GM08714 (cell line): ENCODE results near the gene RGS14.

ENCODE experiments used
- H3K4me3 ChIP-seq: fragments of 200-500 bp; sonication (Bioruptor generic); 2 replicates; pipeline ENCODE4 v1.5.1; 2014; ENCODE audit warnings: mild to moderate bottlenecking, low read length, inconsistent platforms
- ZNF274 ChIP-seq: IDR thresholded peaks from 2 replicates; pipeline ENCODE4 v1.6.1; 2012; ENCODE audit warnings: mild to moderate bottlenecking, low read depth, low read length

RGS14 gene

GRCh38 chr5:177316005-177316404 lies 41.7 kb upstream of the RGS14 start:
- no peak overlapping the region for H3K4me3 ChIP-seq

GRCh38 chr5:177317959-177318377 lies 39.8 kb upstream of the RGS14 start:
- no peak for TF ChIP-seq ZNF274
- H3K4me3 ChIP-seq: no peak overlapping the region

More at GRCh38 chr5:177316005-177316404, 41.7 kb upstream of the RGS14 start:
- TF ChIP-seq ZNF274: no peak

GRCh38 chr5:177319913-177320588 lies 37.7 kb upstream of the RGS14 start:
- no peak overlapping the region for H3K4me3 ChIP-seq
- TF ChIP-seq ZNF274: no peak

DNA sequence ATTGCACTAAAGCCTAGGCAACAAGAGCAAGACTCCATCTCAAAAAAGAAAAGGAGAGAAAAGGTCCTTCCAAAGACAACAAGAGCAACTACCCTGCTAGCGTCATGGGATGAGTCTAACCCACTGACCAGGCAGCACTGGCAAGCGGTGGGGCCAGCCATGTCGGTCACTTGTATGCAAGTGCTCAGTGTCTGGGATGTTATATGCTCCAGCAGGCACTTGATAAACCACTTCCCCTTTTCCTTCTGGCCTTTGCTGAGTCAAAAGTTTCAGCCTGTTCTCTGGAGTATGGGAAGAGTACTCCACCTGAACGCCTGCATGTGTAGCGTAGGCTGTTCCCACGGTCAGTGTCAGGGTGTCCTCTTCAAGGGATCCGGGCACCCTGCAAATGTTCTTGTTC lies 36.8 kb upstream of the RGS14 start:
- no peak for TF ChIP-seq ZNF274
- H3K4me3 ChIP-seq: no peak overlapping the region

- TF ChIP-seq ZNF274: no peak
- H3K4me3 ChIP-seq: no peak overlapping the region
Observed at GRCh38 chr5:177325868-177326381, 31.8 kb upstream of the RGS14 start.

GRCh38 chr5:177327539-177328522 lies 29.9 kb upstream of the RGS14 start:
- no peak overlapping the region for H3K4me3 ChIP-seq
- TF ChIP-seq ZNF274: no peak

GRCh38 chr5:177328545-177329231 lies 29.0 kb upstream of the RGS14 start:
- no peak overlapping the region for H3K4me3 ChIP-seq
- TF ChIP-seq ZNF274: no peak

DNA sequence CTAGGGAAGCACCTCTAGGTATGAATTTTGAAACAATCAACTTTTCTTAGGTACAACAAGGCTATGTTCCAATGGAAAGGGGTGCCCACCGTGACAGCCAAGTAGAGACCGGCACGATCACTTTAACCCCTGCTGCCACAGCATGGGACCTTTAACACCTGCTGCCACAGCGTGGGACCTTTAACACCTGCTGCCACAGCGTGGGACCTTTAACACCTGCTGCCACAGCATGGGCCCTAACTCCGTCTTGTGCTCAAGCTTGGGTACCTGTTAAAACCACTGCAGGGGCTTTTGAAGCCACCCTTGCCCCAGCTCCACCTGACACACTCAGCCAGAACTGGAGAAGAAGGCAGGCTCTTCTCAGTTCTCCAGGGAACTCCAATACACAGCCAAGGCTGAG lies 27.8 kb upstream of the RGS14 start:
- TF ChIP-seq ZNF274: no peak
- H3K4me3 ChIP-seq: no peak overlapping the region

DNA sequence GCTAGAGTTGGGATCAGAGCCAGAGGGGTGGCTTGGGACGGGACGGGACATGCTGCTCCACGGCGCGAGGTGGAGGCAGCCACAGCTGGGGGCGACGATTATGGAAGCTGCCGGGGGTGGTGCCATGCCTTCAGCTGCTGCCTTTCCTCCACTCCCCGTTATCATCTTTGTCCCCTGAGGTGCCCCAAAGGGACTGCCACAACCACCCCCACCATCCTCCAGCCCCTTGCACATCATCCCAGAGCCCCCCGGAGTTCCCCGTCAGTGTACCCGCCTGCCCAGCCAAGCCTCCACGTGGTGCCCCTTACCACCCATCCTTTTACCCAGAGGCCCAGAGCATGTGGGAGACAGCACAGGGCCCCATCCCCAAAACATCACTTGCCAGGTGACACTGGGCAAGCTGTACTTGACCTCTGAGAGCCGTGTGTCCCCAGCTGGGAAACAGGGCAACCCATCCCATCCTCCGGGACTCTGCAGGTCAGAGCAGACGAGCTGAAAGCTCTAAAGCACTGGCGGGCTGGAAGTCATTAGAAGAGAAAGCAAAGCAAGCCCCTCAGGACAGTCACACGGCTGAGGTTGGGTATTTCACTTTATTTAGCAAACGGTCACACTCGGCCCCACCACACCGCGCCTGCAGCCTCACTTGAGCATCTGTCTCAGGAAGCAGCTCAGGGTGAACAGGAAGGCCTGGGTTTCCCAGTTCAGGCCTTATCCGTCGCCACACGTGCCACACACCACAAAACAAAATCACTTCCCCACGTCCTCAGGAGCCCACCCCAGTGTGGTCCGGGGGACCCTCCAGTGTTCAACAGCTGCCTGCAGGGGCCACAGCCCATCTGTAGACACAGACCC lies 26.5 kb upstream of the RGS14 start:
- no peak for TF ChIP-seq ZNF274
- H3K4me3 ChIP-seq: no peak overlapping the region; the same call in 1 of the 2 replicates

GRCh38 chr5:177332031-177332895 lies 25.5 kb upstream of the RGS14 start:
- no peak for TF ChIP-seq ZNF274
- no peak overlapping the region for H3K4me3 ChIP-seq

- no peak overlapping the region for H3K4me3 ChIP-seq
- no peak for TF ChIP-seq ZNF274
Observed at GRCh38 chr5:177332896-177333260, 24.8 kb upstream of the RGS14 start.

- no peak for TF ChIP-seq ZNF274
- no peak overlapping the region for H3K4me3 ChIP-seq
Observed at GRCh38 chr5:177333420-177334154, 24.1 kb upstream of the RGS14 start.
